ENCODE results near the gene POLR2J2. TPM values are rescaled to one million over a fixed set of nuclear protein-coding genes. Genes with fewer than 3 reads are reported as not detected.
"Not testable (repeated sequence)": the region's sequence is repeated elsewhere in the genome, so short reads cannot be mapped to it uniquely, and the experiment has no call there.

Gene POLR2J2
- 1 to 10 TPM; 4.5 to 5.0 TPM for total RNA-seq

- CTCF ChIA-PET, DNase-seq: not testable (repeated sequence)
Measured at GRCh38 chr7:102671166-102671955, at the start of gene POLR2J2. Gene POLR2J2 (minus strand): TSS chr7:102671663. CDS start chr7:102671601, 62 bp downstream.

GRCh38 chr7:102718491-102718890, 47.0 kb upstream of the POLR2J2 start:
- H3K9me3 Mint-ChIP-seq, CTCF ChIA-PET, H3K27ac Mint-ChIP-seq, DNase-seq, H3K4me3 Mint-ChIP-seq, H3K36me3 Mint-ChIP-seq, H3K27me3 Mint-ChIP-seq, POLR2A ChIA-PET: not testable (repeated sequence)
- peaks cover 12% of the 10 kb centered on the region for H3K4me1 Mint-ChIP-seq (ENCODE audit: low read depth)
- intact Hi-C loops (cut with micrococcal nuclease), result loop anchor here (10.0 kb wide), 1 partner anchor 96 kb away; no protein-coding TSS in a partner anchor

More at GRCh38 chr7:102671166-102671955, at the start of gene POLR2J2:
- H3K27me3 Mint-ChIP-seq; H3K4me3 Mint-ChIP-seq; POLR2A ChIA-PET; H3K27ac Mint-ChIP-seq; intact Hi-C loops (cut with micrococcal nuclease); H3K36me3 Mint-ChIP-seq; H3K9me3 Mint-ChIP-seq; H3K4me1 Mint-ChIP-seq (ENCODE audit: low read depth): not testable (repeated sequence)

- H3K27me3 Mint-ChIP-seq, POLR2A ChIA-PET, H3K36me3 Mint-ChIP-seq, H3K9me3 Mint-ChIP-seq, CTCF ChIA-PET, H3K4me3 Mint-ChIP-seq, DNase-seq: not testable (repeated sequence)
- H3K27ac Mint-ChIP-seq, result peak overlapping the region; percentile 40
- peaks cover 26% of the 10 kb centered on the region for H3K4me1 Mint-ChIP-seq (ENCODE audit: low read depth)
- intact Hi-C loops (cut with micrococcal nuclease), result loop anchor here (10.0 kb wide), 1 partner anchor 99 kb away; no protein-coding TSS in a partner anchor
Measured at GRCh38 chr7:102715718-102716117, 44.3 kb upstream of the POLR2J2 start.

GRCh38 chr7:102714774-102715522, 43.5 kb upstream of the POLR2J2 start:
- POLR2A ChIA-PET, H3K27me3 Mint-ChIP-seq, H3K36me3 Mint-ChIP-seq, CTCF ChIA-PET, H3K9me3 Mint-ChIP-seq, H3K4me3 Mint-ChIP-seq: not testable (repeated sequence)
- H3K4me1 Mint-ChIP-seq (ENCODE audit: low read depth), result peaks cover 26% of the 10 kb centered on the region
- DNase-seq, result peak; percentile 73
- H3K27ac Mint-ChIP-seq, result peak overlapping the region; percentile 74
- intact Hi-C loops (cut with micrococcal nuclease), result loop anchor here (10.0 kb wide), 1 partner anchor 100 kb away; no protein-coding TSS in a partner anchor

- H3K27me3 Mint-ChIP-seq, POLR2A ChIA-PET, H3K9me3 Mint-ChIP-seq, CTCF ChIA-PET, DNase-seq, H3K36me3 Mint-ChIP-seq, H3K4me3 Mint-ChIP-seq: not testable (repeated sequence)
- intact Hi-C loops (cut with micrococcal nuclease), result loop anchor here (10.0 kb wide), 1 partner anchor 101 kb away; no protein-coding TSS in a partner anchor
- H3K4me1 Mint-ChIP-seq (ENCODE audit: low read depth), result peaks cover 26% of the 10 kb centered on the region
- peak overlapping the region; percentile 79 for H3K27ac Mint-ChIP-seq
Measured at GRCh38 chr7:102713691-102714080, 42.2 kb upstream of the POLR2J2 start.

GRCh38 chr7:102713011-102713690, 41.7 kb upstream of the POLR2J2 start:
- H3K9me3 Mint-ChIP-seq, H3K36me3 Mint-ChIP-seq, CTCF ChIA-PET, H3K27me3 Mint-ChIP-seq, POLR2A ChIA-PET: not testable (repeated sequence)
- intact Hi-C loops (cut with micrococcal nuclease), result loop anchor here (10.0 kb wide), 1 partner anchor 102 kb away; no protein-coding TSS in a partner anchor
- peak overlapping the region; percentile 11 for H3K4me3 Mint-ChIP-seq
- H3K27ac Mint-ChIP-seq, result peak overlapping the region; percentile 79
- DNase-seq, result peak; percentile 62
- peaks cover 26% of the 10 kb centered on the region for H3K4me1 Mint-ChIP-seq (ENCODE audit: low read depth)

- CTCF ChIA-PET; H3K36me3 Mint-ChIP-seq; H3K4me3 Mint-ChIP-seq; H3K27ac Mint-ChIP-seq; POLR2A ChIA-PET; H3K27me3 Mint-ChIP-seq; H3K9me3 Mint-ChIP-seq; H3K4me1 Mint-ChIP-seq (ENCODE audit: low read depth); DNase-seq; intact Hi-C loops (cut with micrococcal nuclease): not testable (repeated sequence)
Measured at GRCh38 chr7:102698962-102699750, 27.7 kb upstream of the POLR2J2 start.

GRCh38 chr7:102697642-102698512, 26.4 kb upstream of the POLR2J2 start:
- POLR2A ChIA-PET; H3K27me3 Mint-ChIP-seq; H3K36me3 Mint-ChIP-seq; H3K27ac Mint-ChIP-seq; H3K4me3 Mint-ChIP-seq; CTCF ChIA-PET; H3K9me3 Mint-ChIP-seq; intact Hi-C loops (cut with micrococcal nuclease); H3K4me1 Mint-ChIP-seq (ENCODE audit: low read depth); DNase-seq: not testable (repeated sequence)

- CTCF ChIA-PET; DNase-seq; H3K4me3 Mint-ChIP-seq; intact Hi-C loops (cut with micrococcal nuclease); H3K36me3 Mint-ChIP-seq; H3K27me3 Mint-ChIP-seq; H3K4me1 Mint-ChIP-seq (ENCODE audit: low read depth); POLR2A ChIA-PET; H3K9me3 Mint-ChIP-seq; H3K27ac Mint-ChIP-seq: not testable (repeated sequence)
Measured at GRCh38 chr7:102696009-102696408, 24.5 kb upstream of the POLR2J2 start.

GRCh38 chr7:102695033-102695552, 23.6 kb upstream of the POLR2J2 start:
- POLR2A ChIA-PET; H3K4me3 Mint-ChIP-seq; H3K27ac Mint-ChIP-seq; intact Hi-C loops (cut with micrococcal nuclease); H3K4me1 Mint-ChIP-seq (ENCODE audit: low read depth); H3K27me3 Mint-ChIP-seq; DNase-seq; H3K9me3 Mint-ChIP-seq; CTCF ChIA-PET; H3K36me3 Mint-ChIP-seq: not testable (repeated sequence)

GRCh38 chr7:102694008-102694407, 22.5 kb upstream of the POLR2J2 start:
- DNase-seq; intact Hi-C loops (cut with micrococcal nuclease); H3K27ac Mint-ChIP-seq; CTCF ChIA-PET; H3K36me3 Mint-ChIP-seq; H3K9me3 Mint-ChIP-seq; H3K27me3 Mint-ChIP-seq; H3K4me3 Mint-ChIP-seq; H3K4me1 Mint-ChIP-seq (ENCODE audit: low read depth); POLR2A ChIA-PET: not testable (repeated sequence)

Measured in activated CD4-positive, alpha-beta memory T cell treated with anti-CD3 and anti-CD28 coated beads for 36 hours (primary cell).